Chondrocyte (in vitro differentiated cells): ENCODE results near the gene FOXP1. TPM values are rescaled to one million over a fixed set of nuclear protein-coding genes. Genes with fewer than 3 reads are reported as not detected.
A peak's percentile ranks its signal among the peaks of the same experiment; 100 is the strongest.

Source experiments
- DNase-seq: peaks from one replicate; pipeline ENCODE4 v3.0.0; 2021; ENCODE audit warnings: mixed read lengths, low spot score
- H3K27ac Mint-ChIP-seq: one replicate; pipeline ENCODE4 v1.8.0; 2021; ENCODE audit warnings: mild to moderate bottlenecking, moderate library complexity, mixed read lengths; ENCODE audit not compliant: unreplicated experiment
- H3K27me3 Mint-ChIP-seq: 2 replicates; pipeline ENCODE4 v1.8.0; 2021; ENCODE audit warnings: low read depth, mixed read lengths
- H3K36me3 Mint-ChIP-seq: 2 replicates; pipeline ENCODE4 v1.8.0; 2021; ENCODE audit warnings: low read depth, mixed read lengths
- H3K4me1 Mint-ChIP-seq: 2 replicates; pipeline ENCODE4 v1.8.0; 2021; ENCODE audit warnings: low read depth, mild to moderate bottlenecking, mixed read lengths
- H3K4me3 Mint-ChIP-seq: one replicate; pipeline ENCODE4 v1.8.0; 2021; ENCODE audit warnings: mild to moderate bottlenecking, moderate library complexity, mixed read lengths; ENCODE audit not compliant: unreplicated experiment
- H3K9me3 Mint-ChIP-seq: 2 replicates; pipeline ENCODE4 v1.8.0; 2021; ENCODE audit warnings: low read depth, mixed read lengths
- CTCF ChIP-seq: fragments of 200-600 bp; sonication (generic); IDR thresholded peaks from 2 replicates; pipeline ENCODE4 v1.5.0; 2021; ENCODE audit warnings: antibody characterized with exemption, mild to moderate bottlenecking, moderate library complexity
- total RNA-seq: library from RNA; stranded (reverse); gene quantifications from 3 replicates; pipeline ENCODE4 v1.2.1, GENCODE V29; 2021

FOXP1 gene
- total RNA-seq, 1 donor from 2014 or later, result 206 TPM

DNA sequence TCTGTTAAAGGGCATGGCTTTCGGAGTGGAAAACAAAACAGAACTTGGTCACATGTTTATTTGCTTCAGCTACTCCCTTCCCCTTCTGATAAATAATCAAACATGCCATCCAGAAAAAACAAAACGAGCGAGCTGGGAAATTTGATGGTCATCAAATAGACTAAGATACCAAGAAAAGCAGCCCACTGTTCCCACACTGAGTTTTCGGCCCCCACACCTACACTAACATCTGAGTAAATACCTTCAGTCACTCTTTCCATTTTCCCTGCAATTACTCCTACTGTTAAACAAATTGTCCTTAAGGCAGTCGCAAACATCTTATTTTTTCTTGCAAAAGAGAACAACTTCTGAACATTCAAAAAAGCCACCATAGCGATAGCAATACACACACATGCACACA is 454.6 kb downstream of the FOXP1 start:
- TF ChIP-seq CTCF, result no peak
- no peak for DNase-seq
- peak overlapping the region; percentile 96 for H3K27ac Mint-ChIP-seq
- H3K9me3 Mint-ChIP-seq, result no peaks in the 10 kb centered on the region
- no peaks in the 10 kb centered on the region for H3K36me3 Mint-ChIP-seq
- H3K27me3 Mint-ChIP-seq, result no peaks in the 10 kb centered on the region
- H3K4me3 Mint-ChIP-seq, result peak overlapping the region; percentile 79
- H3K4me1 Mint-ChIP-seq, result peaks cover 84% of the 10 kb centered on the region

DNA sequence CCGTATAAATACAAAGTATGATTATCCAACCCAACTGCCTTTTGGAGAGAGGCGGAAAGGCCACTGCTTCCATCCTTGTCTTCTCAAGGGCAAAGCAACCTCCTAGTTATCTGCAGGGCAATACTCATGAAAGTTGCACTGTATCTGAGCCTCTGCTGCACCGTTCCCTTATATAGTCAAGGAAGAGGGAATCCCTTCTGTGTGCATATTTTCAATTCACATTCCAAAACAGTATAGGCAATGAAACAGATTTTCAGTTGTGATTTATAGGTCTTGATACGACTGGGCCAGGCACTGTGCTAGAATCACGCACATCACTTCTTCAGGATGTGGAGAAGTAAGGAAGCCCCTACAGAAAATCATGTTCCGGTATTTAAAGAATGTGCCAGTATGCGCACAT is 455.7 kb downstream of the FOXP1 start:
- DNase-seq, result no peak
- Mint-ChIP-seq H3K4me1 (peaks cover 82% of the 10 kb centered on the region), H3K4me3 (peak overlapping the region; percentile 79), H3K27me3 (no peaks in the 10 kb centered on the region), H3K9me3 (no peaks in the 10 kb centered on the region), H3K36me3 (no peaks in the 10 kb centered on the region), H3K27ac (peak overlapping the region; percentile 96)
- no peak for TF ChIP-seq CTCF

DNA sequence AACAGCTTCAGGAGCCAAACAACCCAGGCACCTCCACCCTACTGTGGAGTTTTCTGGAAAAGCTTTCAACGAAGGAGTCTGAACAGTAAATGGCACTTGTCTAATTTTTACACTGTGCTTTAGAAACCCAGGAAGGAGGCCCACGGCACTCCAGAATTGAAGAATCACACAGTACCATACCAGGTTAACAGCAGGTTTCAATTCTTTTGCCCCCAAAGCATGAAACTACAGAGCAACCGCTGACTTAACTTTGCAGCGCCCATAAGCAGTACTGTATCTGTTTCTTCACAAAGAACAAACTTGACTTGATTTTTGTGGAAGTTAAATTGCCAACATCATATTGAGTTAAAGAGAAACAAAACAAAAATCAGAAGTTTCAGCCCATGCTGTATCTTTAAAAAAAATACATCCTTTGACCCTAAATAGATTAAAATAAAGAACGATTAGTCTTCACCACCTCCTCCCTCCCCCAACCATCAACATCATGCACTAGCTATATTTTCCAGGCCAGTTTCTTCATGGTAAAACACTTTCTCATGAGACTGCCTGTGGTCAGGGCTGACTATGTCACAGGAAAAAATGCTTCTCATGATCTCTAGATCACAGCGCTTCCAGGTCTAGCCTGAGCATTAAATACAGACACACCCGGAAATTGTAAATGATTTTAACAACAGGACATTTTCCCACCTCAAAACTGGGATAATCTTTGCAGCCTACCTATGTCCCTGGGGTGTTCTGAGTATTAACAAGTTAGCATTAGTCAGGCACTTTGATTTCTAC is 456.3 kb downstream of the FOXP1 start:
- no peaks in the 10 kb centered on the region for H3K36me3 Mint-ChIP-seq
- H3K4me1 Mint-ChIP-seq, result peaks cover 80% of the 10 kb centered on the region
- no peak for TF ChIP-seq CTCF
- DNase-seq, result no peak
- no peaks in the 10 kb centered on the region for H3K9me3 Mint-ChIP-seq
- no peaks in the 10 kb centered on the region for H3K27me3 Mint-ChIP-seq
- peak overlapping the region; percentile 79 for H3K4me3 Mint-ChIP-seq
- peak overlapping the region; percentile 96 for H3K27ac Mint-ChIP-seq

DNA sequence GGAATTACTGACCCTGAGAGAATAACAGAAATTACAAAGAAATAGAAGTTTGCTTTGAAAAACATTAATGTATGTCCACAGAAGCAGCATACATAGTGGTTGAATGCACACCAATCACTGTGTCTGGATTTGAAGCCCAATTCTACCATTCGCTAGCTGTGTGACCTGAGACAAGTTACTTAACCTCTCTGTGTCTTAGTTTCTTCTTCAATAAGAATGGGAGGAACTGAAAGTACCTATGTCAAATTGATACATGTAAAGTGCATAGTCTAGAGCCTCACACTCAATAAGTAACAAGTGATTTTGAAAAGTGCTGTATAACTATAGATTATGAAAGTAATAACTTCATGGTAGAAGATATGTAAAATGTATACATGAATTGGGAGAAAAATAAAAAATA is 457.8 kb downstream of the FOXP1 start:
- Mint-ChIP-seq H3K27me3 (no peaks in the 10 kb centered on the region), H3K4me1 (peaks cover 80% of the 10 kb centered on the region), H3K36me3 (no peaks in the 10 kb centered on the region), H3K27ac (peak overlapping the region; percentile 58), H3K4me3 (no peak overlapping the region), H3K9me3 (no peaks in the 10 kb centered on the region)
- TF ChIP-seq CTCF, result no peak
- no peak for DNase-seq

DNA sequence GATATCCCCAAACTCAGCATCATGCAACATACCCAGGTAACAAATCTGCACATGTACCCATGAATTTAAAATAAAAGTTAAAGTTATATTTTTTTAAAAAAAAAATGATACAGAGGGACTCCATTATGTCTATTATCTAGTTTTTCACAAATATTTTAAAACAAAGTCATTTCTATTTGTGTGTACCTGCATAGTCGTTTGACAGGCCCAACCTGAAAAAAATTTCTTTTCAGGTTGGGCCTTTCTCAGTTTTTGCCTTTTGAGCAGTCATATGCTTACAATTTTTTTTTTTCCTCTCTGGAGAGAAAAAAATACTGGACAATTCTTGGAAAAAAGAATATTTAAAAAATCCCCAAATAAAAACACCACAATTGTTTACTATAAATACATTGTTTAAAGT is 459.5 kb downstream of the FOXP1 start:
- H3K27ac Mint-ChIP-seq, result no peak overlapping the region
- H3K36me3 Mint-ChIP-seq, result no peaks in the 10 kb centered on the region
- no peaks in the 10 kb centered on the region for H3K9me3 Mint-ChIP-seq
- no peaks in the 10 kb centered on the region for H3K27me3 Mint-ChIP-seq
- DNase-seq, result no peak
- peaks cover 85% of the 10 kb centered on the region for H3K4me1 Mint-ChIP-seq
- TF ChIP-seq CTCF, result no peak
- H3K4me3 Mint-ChIP-seq, result no peak overlapping the region
